Measurements from ENCODE around the gene KDM2B.

DNA sequence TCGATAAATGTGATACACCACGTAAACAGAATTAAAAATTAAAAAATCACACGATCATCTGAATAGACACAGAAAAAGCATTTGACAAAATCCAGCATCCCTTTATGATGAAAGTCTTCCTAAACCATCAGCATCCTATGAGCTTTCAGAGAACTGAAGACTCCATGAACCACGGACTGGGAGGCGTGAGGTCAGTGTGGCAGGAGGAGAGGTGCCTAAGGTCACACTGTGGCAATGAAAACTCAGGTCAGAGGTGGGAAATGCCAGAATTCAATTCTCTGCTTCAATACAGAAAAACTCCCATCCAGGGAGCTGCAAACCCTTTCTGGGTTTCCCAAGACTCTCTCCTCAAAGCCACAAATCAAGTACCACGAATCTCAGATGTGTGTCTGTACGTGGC, 51.6 kb downstream of the KDM2B start:
- TF ChIP-seq CTCF (IDR thresholded peaks at IDR 0.05), result no peak
- TF ChIP-seq EP300 (IDR thresholded peaks at IDR 0.05), result no peak
